Measurements from ENCODE around the gene PHLDB3.
"Not testable (repeated sequence)": the region's sequence is repeated elsewhere in the genome, so short reads cannot be mapped to it uniquely, and the experiment has no call there.

The PHLDB3 gene

DNA sequence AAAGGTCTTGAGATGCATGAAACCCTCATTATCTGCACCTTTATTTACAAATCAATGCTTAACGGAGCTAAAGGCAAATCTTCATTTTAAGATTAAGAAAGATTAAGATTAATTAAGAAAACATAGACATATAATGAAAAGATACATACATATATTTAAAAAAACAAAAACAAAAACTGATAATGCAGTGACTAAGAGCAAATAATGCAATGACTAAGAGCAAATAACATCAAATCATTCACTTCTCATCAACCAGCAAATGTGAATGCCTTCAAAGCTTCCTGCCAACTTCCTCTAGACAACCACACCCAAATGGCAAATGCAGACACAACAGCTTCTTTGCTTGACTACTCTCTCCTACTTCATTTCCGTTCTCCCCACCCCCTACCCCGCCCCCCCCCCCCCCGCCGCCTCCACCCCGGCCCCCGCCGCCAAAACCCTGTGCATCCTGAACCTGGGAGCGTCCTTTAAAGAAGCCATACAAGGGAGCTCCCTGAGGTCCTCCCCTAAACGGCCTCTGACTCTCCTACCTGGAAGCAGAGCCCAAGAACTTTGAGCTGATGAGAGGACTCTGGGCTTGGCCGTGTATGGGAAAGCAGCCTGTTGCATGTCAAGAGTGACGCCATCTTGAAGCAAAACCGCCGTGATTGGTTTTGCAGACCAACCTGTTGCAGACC is 65.4 kb downstream of the PHLDB3 start:
- DNase-seq = no peak

DNA sequence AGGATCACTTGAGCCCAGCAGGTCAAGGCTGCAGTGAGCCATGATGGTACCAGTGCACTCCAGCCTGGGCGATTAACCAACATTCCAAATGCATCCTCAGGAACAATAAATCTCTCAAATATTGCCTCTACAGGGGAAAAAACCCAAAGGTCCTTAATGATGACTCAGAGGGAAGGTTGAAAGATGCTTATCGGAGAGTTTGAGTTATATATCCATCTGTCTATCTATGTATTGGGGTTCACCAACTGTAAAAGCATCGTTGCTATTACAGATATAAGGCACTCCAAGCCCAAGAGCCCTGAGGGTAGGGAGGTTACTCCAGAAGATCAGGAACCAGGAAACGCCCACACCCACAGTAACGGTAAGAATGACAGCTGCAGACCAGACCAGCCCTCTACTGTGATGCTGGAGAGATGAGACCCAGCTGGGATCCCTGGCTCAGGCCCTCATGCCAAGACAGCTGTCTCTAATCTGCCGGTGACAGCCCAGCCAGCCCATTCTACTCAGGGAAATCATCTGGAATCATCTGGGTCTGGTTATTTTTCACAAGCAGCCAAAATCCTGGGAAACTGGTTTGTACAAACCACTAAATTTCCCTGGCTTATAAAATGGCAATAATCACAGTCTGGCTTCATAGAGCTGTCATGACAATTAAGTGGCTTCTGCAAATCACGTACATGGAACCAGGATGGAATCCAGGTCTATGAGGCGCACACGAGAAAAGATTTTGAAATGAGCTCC is 66.1 kb downstream of the PHLDB3 start:
- DNase-seq = no peak

DNA sequence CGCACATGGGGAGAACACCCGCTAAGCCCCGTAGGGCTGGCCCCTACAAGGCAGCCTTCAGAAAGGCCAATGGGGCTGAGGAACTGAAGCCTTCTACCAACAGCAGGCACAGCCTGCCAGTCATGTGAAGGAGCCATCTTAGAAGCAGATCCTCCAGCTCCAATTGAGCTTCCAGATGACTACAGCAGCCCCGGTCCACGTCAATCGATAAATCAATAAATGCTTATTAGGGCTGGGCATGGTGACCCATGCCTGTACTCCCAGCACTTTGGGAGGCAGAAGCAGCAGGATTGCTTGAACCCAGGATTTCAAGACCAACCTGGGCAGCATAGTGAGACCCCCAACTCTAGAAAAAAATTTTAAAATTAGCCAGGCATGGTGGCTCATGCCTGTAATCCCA is 66.8 kb downstream of the PHLDB3 start:
- DNase-seq = no peak

DNA sequence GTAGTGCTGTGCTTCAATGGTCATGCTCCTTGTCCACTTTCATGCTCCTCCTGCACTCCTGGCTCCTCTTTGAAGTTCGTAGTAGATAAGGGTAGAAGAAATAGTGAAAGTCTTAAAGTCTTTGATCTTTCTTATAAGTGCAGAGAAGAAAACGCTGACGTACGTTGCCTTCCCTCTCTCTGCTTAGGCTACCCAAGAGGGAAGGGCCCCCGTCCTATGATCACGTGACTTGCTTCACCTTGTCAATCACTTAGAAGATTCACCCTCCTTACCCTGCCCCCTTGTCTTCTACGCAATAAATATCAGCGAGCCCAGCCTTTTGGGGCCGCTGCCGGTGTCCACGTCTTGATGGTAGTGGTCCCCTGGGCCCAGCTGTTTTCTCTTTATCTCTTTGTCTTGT is 67.3 kb downstream of the PHLDB3 start:
- not testable (repeated sequence) for DNase-seq

DNA sequence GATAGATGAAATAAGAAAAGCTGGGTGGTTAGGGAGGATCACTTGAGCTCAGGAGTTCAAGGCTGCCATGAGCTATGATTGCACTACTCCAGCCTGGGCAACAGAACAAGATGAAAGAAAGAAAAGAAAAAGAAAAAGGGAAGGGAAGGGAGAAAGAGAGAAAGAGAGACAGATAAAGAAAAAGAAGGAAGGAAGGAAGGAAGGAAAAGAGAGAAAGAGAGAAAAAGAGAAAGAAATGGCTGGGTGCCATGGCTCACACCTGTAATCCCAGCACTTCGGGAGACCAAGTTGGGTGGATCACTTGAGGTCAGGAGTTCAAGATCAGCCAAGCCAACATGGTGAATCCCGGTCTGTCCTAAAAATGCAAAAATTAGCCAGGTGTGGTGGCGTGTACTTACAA is 68.8 kb downstream of the PHLDB3 start:
- DNase-seq = no peak

DNA sequence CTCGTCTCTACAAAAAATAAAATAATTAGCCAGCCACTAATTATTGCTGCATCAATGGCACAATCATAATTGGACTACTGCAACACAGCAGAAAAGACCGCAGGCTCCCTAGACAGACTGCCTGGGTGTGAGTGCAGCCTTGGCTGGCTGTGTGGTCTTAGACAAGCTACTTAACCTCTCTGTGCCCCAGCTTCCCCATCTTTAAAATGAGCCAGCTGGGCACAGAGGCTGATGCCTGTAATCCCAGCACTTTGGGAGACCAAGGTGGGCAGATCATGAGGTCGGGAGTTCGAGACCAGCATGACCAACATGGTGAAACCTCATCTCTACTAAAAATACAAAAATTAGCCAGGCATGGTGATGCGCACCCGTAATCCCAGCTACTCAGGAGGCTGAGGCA is 70.9 kb downstream of the PHLDB3 start:
- no peak for DNase-seq

DNA sequence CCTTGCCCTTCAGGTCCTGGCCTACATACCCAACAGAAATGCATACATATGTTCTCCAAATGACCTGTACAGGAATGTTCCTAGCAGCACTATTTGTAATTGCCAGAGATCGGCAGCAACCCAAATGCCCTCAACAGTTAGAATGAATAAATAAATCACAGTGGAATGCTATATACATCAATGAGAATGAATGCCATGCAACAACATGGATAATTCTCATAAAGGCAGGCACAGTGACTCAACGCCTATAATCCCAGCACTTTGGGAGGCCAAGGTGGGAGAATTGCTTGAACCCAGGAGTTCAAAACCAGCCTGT is 71.2 kb downstream of the PHLDB3 start:
- DNase-seq = no peak

DNA sequence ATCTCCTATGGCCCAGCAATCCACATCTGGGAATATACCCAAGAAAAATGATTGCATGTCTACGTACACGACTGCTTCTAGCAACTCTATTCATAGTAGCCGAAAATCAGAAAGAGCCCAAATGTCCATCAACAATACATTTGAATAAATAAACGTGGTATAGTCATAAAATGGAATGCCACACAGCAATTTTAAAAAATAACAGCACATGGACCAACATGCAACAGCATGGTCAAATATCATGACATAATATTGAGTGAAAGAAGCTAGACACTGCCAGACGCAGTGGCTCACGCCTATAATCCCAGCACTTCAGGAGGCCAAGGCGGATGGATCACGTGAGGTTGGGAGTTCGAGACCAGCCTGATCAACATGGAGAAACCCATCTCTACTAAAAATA is 73.6 kb downstream of the PHLDB3 start:
- DNase-seq = no peak

DNA sequence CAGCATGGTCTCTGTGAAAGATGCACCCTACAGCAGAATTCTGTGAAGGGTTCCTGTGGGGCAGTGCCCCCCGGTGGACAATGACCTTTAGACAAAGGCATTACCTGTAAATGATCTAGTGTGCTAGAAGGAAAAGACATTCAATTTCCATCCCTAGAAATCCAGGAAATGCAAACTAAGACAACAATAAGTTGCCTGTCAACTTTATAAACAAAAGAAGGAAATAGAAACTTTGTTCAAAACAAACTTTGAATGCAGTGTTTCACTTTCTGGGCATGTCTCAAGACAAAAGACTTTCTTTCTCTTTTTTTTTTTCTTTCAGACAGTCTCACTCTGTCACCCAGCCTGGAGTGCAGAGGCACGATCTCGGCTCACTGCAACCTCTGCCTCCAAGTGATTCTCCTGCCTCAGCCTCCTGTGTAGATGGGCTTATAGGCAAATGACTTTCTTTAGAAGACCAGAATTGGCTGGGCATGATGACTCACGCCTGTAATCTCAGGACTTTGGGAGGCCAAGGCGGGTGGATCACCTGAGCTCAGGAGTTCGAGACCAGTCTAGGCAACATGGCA is 74.3 kb downstream of the PHLDB3 start:
- DNase-seq = no peak

DNA sequence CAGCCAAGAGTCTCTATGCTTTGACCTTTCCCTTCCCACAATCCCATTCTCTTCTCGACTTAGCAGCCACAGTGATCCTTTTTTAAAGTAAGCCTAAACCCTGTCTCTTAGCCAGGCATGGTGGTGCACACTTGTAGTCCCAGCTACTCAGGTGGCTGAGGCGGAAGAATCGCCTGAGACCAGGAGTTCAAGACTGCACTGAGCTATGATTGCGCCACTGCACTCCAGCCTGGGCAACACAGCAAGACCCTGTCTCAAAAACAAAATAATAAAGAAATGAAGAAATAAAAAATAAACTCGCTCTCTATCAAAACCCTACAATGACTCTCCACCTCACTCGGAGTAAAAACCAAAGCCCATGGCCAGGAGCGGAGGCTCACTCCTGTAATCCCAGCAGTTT is 75.2 kb downstream of the PHLDB3 start:
- DNase-seq = no peak

DNA sequence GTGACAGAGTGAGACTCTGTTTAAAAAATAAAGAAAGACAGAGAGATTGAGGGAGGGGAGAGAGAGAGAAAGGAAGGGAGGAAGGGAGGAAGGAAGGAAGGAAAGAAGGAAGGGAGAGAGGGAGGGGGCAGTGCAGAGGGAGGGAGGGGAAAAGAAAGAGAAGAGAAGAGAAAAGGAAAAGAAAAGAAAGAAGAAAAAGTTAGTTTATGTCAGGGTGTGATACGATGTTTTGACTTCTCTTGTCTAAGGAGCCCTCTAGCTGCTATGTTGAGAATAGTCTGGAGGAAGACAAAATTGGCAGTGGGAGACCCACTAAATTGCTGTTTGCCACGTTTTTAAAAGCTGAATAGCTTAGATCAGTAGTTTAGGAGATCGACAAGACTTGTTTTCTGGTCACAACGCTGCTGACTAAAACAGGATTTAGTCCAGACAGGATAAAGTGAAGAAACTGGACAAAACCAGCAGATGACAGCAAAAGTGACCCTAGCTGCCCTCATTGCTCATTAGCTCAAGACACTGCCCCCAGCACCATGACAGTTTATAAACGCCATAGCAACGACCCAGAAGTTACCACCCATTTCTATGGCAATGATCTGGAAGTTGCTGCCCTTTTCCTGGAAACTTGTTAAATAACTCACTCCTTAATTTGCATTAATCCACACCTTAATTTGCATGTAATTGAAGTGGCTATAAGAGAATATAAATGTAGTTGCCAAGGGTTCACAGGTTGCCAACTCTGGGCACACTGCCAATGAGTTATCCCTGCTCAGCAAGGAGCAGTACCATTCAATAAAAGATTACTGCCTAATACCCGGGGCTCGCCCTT is 78.8 kb downstream of the PHLDB3 start:
- DNase-seq = no peak
